Activated CD4-positive, alpha-beta memory T cell treated with anti-CD3 and anti-CD28 coated beads, Interleukin-2, amount 10 ng/mL, durations not matched to agents 7 days and 5 days (primary cell): Measurements from ENCODE around the gene GTF2H2. TPM values are rescaled to one million over a fixed set of nuclear protein-coding genes. Genes with fewer than 3 reads are reported as not detected.
"Not testable (repeated sequence)": the region's sequence is repeated elsewhere in the genome, so short reads cannot be mapped to it uniquely, and the experiment has no call there.

Experiments used
- CTCF ChIA-PET: fragments of 350-600 bp; sonication (Branson Sonifier 250); formaldehyde crosslinking; loops from one replicate; lab custom pipeline; 2021; ENCODE audit warnings: antibody characterized with exemption, inconsistent platforms; lab: Charles Lee
- POLR2A ChIA-PET: fragments of 350-600 bp; sonication (Branson Sonifier 250); formaldehyde crosslinking; loops from one replicate; lab custom pipeline; 2021; ENCODE audit warnings: antibody characterized with exemption; lab: Charles Lee
- DNase-seq: peaks from one replicate; pipeline ENCODE4 v3.0.0-alpha.2; 2020
- H3K27ac Mint-ChIP-seq: one replicate; pipeline ENCODE4 v1.8.0; 2021; ENCODE audit warnings: mild to moderate bottlenecking, mixed read lengths
- H3K27me3 Mint-ChIP-seq: one replicate; pipeline ENCODE4 v1.8.0; 2021; ENCODE audit warnings: mixed read lengths
- H3K36me3 Mint-ChIP-seq: one replicate; pipeline ENCODE4 v1.8.0; 2021; ENCODE audit warnings: low read depth, mixed read lengths
- H3K4me1 Mint-ChIP-seq: one replicate; pipeline ENCODE4 v1.8.0; 2021; ENCODE audit warnings: mixed read lengths
- H3K4me3 Mint-ChIP-seq: one replicate; pipeline ENCODE4 v1.8.0; 2021; ENCODE audit warnings: mild to moderate bottlenecking, mixed read lengths
- H3K9me3 Mint-ChIP-seq: one replicate; pipeline ENCODE4 v1.8.0; 2021; ENCODE audit warnings: mixed read lengths
- total RNA-seq, 2 experiments: library from RNA; stranded (reverse); gene quantifications; one replicate each; pipeline ENCODE4 v1.2.3, GENCODE V29; 2021

Gene GTF2H2
- total RNA-seq, 2 experiments from 2014 or later: 31.8 to 34.9 TPM

DNA sequence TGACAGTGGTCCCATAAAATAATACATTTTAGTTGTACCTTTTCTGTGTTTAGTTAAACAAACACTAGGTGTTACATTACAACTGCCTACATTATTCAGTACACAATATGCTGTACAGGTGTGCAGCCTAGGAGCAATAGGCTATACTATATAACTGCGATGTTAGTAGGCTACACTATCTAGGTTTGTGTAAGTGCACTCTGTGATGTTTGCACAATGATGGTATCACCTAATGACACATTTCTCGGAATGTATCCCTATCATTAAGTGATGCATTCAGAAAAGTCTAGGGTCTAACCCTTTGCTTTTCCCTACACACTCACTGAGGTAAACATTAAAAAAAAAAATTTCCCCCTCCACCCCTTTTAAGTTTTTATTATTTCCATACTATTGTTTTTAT lies 22.7 kb downstream of the GTF2H2 start:
- not testable (repeated sequence) for DNase-seq, H3K27ac Mint-ChIP-seq, H3K36me3 Mint-ChIP-seq

GRCh38 chr5:71044128-71044527 lies 23.3 kb downstream of the GTF2H2 start:
- CTCF ChIA-PET, H3K27ac Mint-ChIP-seq, H3K36me3 Mint-ChIP-seq, DNase-seq, H3K9me3 Mint-ChIP-seq, H3K4me3 Mint-ChIP-seq, H3K27me3 Mint-ChIP-seq, H3K4me1 Mint-ChIP-seq, POLR2A ChIA-PET: not testable (repeated sequence)

More for the DNA sequence above, 22.7 kb downstream of the GTF2H2 start:
- H3K27me3 Mint-ChIP-seq, POLR2A ChIA-PET, H3K4me1 Mint-ChIP-seq, CTCF ChIA-PET, H3K9me3 Mint-ChIP-seq, H3K4me3 Mint-ChIP-seq: not testable (repeated sequence)

- DNase-seq, H3K27me3 Mint-ChIP-seq, H3K4me3 Mint-ChIP-seq, H3K9me3 Mint-ChIP-seq, H3K27ac Mint-ChIP-seq, POLR2A ChIA-PET, H3K4me1 Mint-ChIP-seq, CTCF ChIA-PET, H3K36me3 Mint-ChIP-seq: not testable (repeated sequence)
These were observed 36.3 kb downstream of the GTF2H2 start for GRCh38 chr5:71031046-71031776.

DNA sequence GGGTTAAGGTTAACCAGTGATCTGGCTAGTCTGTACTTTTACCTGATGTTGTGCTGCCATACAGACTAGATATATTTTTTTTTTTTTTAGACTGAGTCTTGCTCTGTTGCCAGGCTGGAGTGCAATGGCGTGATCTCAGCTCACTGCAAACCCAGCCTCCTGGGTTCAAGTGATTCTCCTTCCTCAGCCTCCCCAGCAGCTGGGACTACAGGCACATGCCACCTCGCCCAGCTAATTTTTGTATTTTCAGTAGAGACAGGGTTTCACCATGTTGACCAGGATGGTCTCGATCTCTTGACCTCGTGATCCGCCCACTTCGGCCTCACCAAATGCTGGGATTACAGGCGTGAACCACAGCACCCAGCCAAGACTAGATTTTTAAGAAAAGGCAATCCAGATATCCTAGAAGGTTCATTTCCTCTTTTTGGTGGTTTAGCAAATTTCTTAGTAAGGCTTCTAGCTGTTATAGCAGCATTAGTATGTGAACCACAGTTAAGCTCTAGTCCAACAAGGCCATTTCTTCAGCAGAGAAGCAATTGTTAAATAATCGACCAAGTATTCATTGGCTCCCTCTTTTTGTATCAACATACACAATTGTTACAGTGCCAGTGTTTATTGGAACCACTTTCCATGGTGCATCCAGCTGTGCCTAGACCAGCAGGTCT lies 42.1 kb downstream of the GTF2H2 start, which contains the start of gene NAIP:
Gene NAIP, minus strand, starts transcription at position 51 of the 665 bp plus-strand sequence. CDS start 12,424 bp downstream, outside the sequence.
- DNase-seq, H3K27me3 Mint-ChIP-seq, H3K36me3 Mint-ChIP-seq, H3K27ac Mint-ChIP-seq, POLR2A ChIA-PET, H3K4me3 Mint-ChIP-seq, H3K9me3 Mint-ChIP-seq, CTCF ChIA-PET, H3K4me1 Mint-ChIP-seq: not testable (repeated sequence)

GRCh38 chr5:71020643-71021042 lies 46.8 kb downstream of the GTF2H2 start:
- DNase-seq, H3K27ac Mint-ChIP-seq, H3K9me3 Mint-ChIP-seq, H3K4me3 Mint-ChIP-seq, H3K27me3 Mint-ChIP-seq, POLR2A ChIA-PET, CTCF ChIA-PET, H3K36me3 Mint-ChIP-seq, H3K4me1 Mint-ChIP-seq: not testable (repeated sequence)

DNA sequence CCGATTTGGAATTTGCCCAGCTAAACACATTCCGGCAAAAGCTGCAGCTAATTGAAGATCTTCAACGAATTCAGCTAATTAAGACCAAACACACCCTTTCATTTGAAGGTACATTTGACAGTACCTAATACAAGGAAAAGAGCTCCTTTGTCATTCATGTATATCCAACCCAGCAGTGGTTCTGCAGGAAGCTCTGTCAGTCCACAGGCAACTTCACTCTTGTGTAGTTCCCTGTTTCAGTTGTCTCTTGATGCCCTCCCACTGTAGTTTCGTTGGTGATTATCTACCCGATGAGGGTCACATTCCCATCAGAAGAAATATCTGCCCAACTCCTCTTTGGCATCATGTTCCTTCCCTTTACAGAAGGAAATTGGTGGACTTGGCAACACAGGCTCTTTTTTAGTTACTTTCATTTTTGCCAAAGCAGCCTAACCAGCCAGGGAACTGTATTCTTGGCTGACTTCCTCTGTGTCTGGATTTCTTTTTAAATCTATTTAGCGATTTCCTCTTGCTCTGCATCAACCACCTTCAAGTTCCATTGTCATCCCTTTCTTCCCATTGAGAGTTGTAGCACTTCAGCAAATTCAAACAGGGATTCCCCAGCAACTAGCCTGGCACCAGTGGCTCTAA lies 49.0 kb downstream of the GTF2H2 start:
- H3K27me3 Mint-ChIP-seq, DNase-seq, H3K9me3 Mint-ChIP-seq, H3K4me1 Mint-ChIP-seq, CTCF ChIA-PET, POLR2A ChIA-PET, H3K4me3 Mint-ChIP-seq, H3K36me3 Mint-ChIP-seq, H3K27ac Mint-ChIP-seq: not testable (repeated sequence)

- ChIA-PET POLR2A (no interaction called here), CTCF (no interaction called here)
- H3K27ac Mint-ChIP-seq: no peak overlapping the region
- no peaks in the 10 kb centered on the region for H3K9me3 Mint-ChIP-seq
- no peaks in the 10 kb centered on the region for H3K4me1 Mint-ChIP-seq
- DNase-seq: no peak
- no peak overlapping the region for H3K4me3 Mint-ChIP-seq
- H3K36me3 Mint-ChIP-seq: no peaks in the 10 kb centered on the region
- H3K27me3 Mint-ChIP-seq: no peaks in the 10 kb centered on the region
These were observed 53.3 kb downstream of the GTF2H2 start for GRCh38 chr5:71014176-71014575.

GRCh38 chr5:71013575-71013974 lies 53.9 kb downstream of the GTF2H2 start:
- no peaks in the 10 kb centered on the region for H3K27me3 Mint-ChIP-seq
- H3K36me3 Mint-ChIP-seq: no peaks in the 10 kb centered on the region
- no peak for DNase-seq
- no peak overlapping the region for H3K4me3 Mint-ChIP-seq
- H3K9me3 Mint-ChIP-seq: no peaks in the 10 kb centered on the region
- H3K4me1 Mint-ChIP-seq: no peaks in the 10 kb centered on the region
- CTCF ChIA-PET: no interaction called here
- POLR2A ChIA-PET: no interaction called here
- H3K27ac Mint-ChIP-seq: no peak overlapping the region

- no peak for DNase-seq
- no peaks in the 10 kb centered on the region for H3K27me3 Mint-ChIP-seq
- POLR2A ChIA-PET: no interaction called here
- CTCF ChIA-PET: no interaction called here
- H3K4me3 Mint-ChIP-seq: no peak overlapping the region
- no peak overlapping the region for H3K27ac Mint-ChIP-seq
- H3K9me3 Mint-ChIP-seq: no peaks in the 10 kb centered on the region
- no peaks in the 10 kb centered on the region for H3K4me1 Mint-ChIP-seq
- no peaks in the 10 kb centered on the region for H3K36me3 Mint-ChIP-seq
These were observed 56.2 kb downstream of the GTF2H2 start for GRCh38 chr5:71011194-71011792.

- H3K4me1 Mint-ChIP-seq, H3K36me3 Mint-ChIP-seq, CTCF ChIA-PET, H3K4me3 Mint-ChIP-seq, DNase-seq, H3K9me3 Mint-ChIP-seq, H3K27me3 Mint-ChIP-seq, H3K27ac Mint-ChIP-seq, POLR2A ChIA-PET: not testable (repeated sequence)
These were observed 60.5 kb downstream of the GTF2H2 start for GRCh38 chr5:71006983-71007382.

Other genes with a start within 250 kb of the GTF2H2 start
- gene SERF1A, start 167.0 kb downstream of the GTF2H2 start, total RNA-seq: 1 to 10 TPM; 3.8 to 3.9 TPM
- gene SMN1, start 142.6 kb downstream of the GTF2H2 start, total RNA-seq: 10 to 100 TPM; 58.7 TPM
- gene NAIP, start 42.3 kb downstream of the GTF2H2 start, total RNA-seq: 10 to 100 TPM; 12.3 to 13.5 TPM